GM06990 (cell line): Measurements from ENCODE around the gene PMEL.
A peak's percentile ranks its signal among the peaks of the same experiment; 100 is the strongest.

Source experiments
- DNase-seq: peaks from one replicate; pipeline ENCODE4 v3.0.0-alpha.2; 2011; ENCODE audit not compliant: insufficient read length; ENCODE audit errors: extremely low read depth
- H3K27me3 ChIP-seq: replicated peaks from 2 replicates; pipeline ENCODE4 v1.6.0; 2011; ENCODE audit warnings: low read length; ENCODE audit not compliant: control insufficient read depth, insufficient read depth
- H3K36me3 ChIP-seq: 2 replicates; pipeline ENCODE4 v1.5.1; 2011; ENCODE audit warnings: low read length; ENCODE audit not compliant: control insufficient read depth, insufficient read depth
- H3K4me3 ChIP-seq: replicated peaks from 2 replicates; pipeline ENCODE4 v1.5.1; 2011; ENCODE audit warnings: low read depth, mild to moderate bottlenecking, control low read depth, low read length
- TF ChIP-seq, protein P1 (sequence below): IDR thresholded peaks from 2 replicates; pipeline ENCODE4 v1.5.1; 2011; ENCODE audit warnings: low read length, control low read depth, mild to moderate bottlenecking, inconsistent platforms; ENCODE audit not compliant: insufficient read depth, poor library complexity, severe bottlenecking

Gene PMEL

DNA sequence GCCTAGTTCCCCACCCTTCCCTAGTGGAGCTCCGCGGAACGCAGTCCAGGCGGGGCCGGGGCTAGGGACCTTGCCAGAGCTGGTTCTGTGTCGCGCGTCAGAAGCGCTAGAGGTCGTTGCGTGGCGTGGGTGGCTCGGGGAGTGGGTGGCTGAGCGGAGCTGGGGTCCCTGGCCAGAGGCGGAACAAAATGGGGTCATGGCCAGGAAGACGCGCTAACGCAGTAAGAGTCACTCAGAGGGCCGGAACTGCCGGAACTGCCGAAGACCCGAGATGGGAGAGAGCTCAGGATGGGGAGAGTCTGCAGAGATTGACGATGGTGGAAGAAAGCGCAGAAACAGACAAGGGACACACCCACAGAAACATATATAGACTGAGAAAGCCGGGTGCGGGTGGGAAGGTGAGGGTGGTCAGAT lies 30.1 kb downstream of the PMEL start:
- DNase-seq = no peak
- Histone ChIP-seq H3K36me3 (peaks cover 15% of the 10 kb centered on the region), H3K27me3 (no peaks in the 10 kb centered on the region), H3K4me3 (no peak overlapping the region)
- TF ChIP-seq, protein P1, sequence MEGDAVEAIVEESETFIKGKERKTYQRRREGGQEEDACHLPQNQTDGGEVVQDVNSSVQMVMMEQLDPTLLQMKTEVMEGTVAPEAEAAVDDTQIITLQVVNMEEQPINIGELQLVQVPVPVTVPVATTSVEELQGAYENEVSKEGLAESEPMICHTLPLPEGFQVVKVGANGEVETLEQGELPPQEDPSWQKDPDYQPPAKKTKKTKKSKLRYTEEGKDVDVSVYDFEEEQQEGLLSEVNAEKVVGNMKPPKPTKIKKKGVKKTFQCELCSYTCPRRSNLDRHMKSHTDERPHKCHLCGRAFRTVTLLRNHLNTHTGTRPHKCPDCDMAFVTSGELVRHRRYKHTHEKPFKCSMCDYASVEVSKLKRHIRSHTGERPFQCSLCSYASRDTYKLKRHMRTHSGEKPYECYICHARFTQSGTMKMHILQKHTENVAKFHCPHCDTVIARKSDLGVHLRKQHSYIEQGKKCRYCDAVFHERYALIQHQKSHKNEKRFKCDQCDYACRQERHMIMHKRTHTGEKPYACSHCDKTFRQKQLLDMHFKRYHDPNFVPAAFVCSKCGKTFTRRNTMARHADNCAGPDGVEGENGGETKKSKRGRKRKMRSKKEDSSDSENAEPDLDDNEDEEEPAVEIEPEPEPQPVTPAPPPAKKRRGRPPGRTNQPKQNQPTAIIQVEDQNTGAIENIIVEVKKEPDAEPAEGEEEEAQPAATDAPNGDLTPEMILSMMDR = no peak

DNA sequence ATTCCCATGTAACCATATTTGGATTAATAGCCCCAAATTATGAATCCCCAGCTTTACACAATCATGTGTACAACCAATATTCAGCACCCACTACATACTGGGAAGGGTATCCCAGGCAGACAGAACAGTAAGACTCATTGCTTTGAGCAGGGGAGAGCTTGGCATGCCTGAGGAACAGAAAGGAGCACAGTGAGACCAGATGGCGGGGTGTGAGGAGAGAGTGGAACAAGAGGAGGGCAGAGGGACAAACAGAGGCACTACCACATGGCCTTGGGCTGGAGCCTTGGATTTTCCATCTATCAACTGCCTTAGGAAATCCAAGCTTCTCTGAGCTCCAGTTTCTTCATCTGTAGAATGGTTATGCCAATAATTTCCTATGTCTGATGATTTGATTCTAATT lies 31.1 kb downstream of the PMEL start:
- TF ChIP-seq, protein P1 = no peak
- DNase-seq = no peak
- H3K36me3 ChIP-seq = peaks cover 15% of the 10 kb centered on the region
- no peaks in the 10 kb centered on the region for H3K27me3 ChIP-seq
- H3K4me3 ChIP-seq = no peak overlapping the region

DNA sequence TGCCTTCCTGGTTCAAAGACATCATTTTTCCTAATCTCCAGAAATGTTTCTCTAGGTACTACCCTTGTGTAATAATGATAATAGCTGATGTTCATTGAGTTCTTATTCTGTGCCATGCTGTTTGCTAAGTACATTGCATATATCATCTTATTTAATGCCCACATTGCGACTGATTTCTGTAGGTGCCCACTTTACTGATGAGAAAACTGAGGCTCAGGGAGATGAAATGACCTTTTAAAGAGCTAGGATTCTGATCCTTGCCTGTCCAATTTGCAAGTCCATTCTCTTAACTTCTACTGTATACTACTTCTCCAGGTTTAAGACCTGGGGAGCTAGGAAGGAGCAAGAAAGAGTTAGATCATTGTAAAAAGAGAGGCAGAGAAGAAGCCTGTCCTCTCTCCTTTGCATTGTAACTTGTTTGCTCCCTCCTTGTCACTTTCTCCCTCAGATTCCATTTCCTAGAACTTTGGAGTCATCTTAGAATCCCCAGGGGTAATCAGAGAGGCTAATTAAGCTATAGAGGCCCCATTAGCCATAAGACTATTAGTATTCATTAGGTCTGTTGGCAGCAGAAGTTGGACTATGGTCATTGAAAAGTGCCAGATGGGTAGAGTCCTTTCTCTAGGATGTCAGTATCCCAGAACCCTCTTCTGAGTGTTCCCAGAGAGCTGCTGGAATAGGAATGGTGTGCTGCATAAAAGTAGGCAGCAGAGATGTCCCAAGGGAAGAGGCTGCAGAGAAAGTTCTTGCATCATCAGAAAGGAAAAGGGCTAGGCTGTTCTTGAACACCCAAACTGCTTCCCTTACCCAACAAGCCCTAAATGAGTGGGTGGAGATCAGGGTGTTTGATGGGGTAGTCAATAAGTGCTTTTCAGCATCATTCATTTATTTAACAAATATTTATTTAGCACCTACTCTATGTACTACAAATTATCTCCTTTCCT lies 31.8 kb downstream of the PMEL start:
- DNase-seq = no peak
- TF ChIP-seq, protein P1 = no peak
- Histone ChIP-seq H3K36me3 (peaks cover 11% of the 10 kb centered on the region), H3K27me3 (no peaks in the 10 kb centered on the region), H3K4me3 (no peak overlapping the region)

DNA sequence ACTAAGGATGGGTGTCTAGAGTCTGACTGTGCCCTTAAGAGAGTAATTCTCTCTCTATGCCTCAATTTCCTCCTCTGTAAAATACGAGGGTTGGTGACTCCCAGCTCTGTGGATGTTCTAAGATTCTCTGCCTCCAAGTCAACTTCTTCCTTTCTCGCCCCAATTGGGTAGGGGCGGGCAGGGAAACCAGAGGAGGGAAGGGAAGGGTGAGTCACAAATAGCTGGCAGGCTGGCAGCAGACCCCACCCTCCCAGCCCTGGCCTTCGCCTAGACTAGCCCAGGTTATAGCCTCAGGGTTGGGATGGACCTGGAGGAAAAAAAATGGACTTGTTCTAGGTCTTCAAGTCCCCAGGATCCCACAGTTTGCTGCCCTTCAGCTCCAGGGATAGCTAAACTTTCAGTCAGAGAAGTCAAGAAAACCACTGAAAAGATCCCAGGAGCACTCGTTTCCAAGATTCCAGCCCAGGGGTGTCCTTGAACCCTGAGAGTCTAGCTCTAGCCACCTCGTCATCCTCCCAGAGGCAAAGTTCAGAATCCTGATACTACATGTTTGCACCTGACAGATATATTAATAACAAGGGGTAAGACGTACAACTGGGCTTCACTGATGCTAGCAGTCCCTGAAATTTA lies 32.6 kb downstream of the PMEL start:
- peaks cover 8% of the 10 kb centered on the region for H3K36me3 ChIP-seq
- no peak overlapping the region for H3K4me3 ChIP-seq
- no peaks in the 10 kb centered on the region for H3K27me3 ChIP-seq
- DNase-seq = no peak
- TF ChIP-seq, protein P1 = no peak

DNA sequence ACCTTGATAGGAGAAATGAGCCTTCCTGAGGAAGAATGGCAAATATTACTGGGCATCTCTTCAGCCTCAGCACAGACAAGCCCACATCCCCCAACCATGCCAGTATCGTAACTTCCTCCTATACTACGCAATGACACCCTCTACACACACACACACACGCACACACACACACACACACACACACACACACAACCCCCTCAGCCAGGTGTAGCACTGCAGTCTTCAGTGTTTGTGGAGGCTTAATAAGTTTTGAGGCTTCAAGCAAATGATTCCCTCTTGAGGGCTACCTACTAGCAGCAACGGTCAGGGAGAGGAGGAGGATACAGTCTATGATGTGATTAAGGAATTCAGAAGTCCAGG lies 33.3 kb downstream of the PMEL start:
- no peak for DNase-seq
- TF ChIP-seq, protein P1 = no peak
- Histone ChIP-seq H3K36me3 (peaks cover 2% of the 10 kb centered on the region), H3K27me3 (no peaks in the 10 kb centered on the region), H3K4me3 (peak overlapping the region; percentile 92)
